AG20443 (cell line): ENCODE data around the gene GDA.
"Not testable (repeated sequence)": the region's sequence is repeated elsewhere in the genome, so short reads cannot be mapped to it uniquely, and the experiment has no call there.

Experiments used
- DNase-seq: peaks from one replicate; pipeline ENCODE4 v3.0.0; 2012; ENCODE audit warnings: low spot score, mixed read lengths

The GDA gene

DNA sequence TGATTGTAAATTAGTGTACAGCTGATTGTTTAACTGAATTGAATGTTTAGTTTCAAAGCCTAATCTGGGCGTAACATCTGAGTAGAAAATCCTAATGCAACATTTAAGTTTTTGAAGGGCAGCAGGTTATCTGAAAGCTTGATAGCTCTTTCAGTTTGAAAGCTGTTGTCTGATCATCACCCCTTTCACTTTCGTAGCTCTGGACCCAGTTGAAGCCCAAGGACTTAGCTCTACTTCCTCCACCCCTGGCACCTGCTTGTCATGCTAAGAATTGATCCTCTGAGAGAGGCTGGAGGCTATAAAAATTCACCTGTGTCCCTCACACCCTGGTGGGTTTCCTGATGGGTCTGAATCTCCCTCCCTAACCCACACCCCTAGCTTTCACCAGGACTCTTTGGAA lies 129.7 kb downstream of the GDA start:
- DNase-seq, result no peak

DNA sequence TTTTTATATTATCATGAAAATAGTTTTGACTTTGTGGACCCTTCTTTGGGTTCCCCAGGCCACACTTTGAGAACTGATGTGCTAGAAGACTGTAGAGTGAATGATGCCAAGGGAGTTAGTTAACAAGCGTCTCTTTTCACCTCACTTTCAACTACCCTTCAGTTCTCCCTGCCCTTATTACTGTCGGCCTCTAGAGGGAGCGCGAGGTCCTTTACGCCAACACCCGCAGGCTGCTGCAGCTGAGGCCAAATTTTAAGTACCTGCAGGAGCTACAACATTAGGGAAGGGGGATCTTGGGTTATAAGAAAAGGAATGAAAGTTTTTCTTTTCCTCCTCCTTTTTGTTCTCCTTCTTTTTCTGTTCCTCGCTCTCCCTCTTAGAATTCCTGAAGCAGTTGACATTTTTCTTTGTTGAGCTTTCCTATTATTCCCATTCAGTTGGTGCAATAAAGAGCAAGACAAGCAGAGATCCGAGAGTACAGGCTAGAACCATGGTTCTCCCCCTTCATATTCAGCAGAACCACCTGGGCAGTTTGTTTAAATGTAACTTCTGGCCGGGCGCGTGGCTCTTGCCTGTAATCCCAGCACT lies 131.8 kb downstream of the GDA start:
- peak; percentile 84 for DNase-seq

DNA sequence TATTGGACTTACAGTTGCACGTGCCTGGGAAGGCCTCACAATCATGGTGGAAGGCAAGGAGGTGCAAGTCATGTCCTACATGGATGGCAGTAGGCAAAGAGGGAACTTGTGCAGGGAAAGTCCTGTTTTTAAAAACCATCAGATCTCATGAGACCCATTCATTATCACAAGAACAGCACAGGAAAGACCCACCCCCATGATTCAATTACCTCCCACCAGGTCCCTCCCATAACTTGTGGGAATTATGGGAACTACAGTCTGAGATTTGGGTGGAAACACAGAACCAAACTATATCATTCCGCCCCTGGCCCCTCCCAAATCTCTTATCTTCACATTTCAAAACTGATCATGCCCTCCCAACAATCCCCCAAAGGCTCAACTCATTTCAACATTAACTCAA lies 140.2 kb downstream of the GDA start:
- DNase-seq, result no peak

DNA sequence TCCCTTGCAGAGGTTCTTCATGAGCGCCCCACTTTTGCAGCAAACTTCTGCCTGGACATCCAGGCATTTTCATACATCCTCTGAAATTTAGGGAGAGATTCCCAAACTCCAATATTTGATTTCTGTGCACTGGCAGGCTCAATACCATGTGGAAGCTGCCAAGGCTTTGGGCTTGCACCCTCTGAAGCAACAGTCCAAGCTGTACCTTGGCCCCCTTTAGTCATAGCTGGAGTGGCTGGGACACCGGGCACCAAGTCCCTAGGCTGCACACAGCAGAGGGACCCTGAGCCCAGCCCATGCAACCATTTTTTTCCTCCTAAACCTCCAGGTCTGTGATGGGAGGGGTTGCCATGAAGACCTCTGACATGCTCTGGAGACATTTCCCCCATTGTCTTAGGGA lies 141.1 kb downstream of the GDA start:
- DNase-seq, result no peak

DNA sequence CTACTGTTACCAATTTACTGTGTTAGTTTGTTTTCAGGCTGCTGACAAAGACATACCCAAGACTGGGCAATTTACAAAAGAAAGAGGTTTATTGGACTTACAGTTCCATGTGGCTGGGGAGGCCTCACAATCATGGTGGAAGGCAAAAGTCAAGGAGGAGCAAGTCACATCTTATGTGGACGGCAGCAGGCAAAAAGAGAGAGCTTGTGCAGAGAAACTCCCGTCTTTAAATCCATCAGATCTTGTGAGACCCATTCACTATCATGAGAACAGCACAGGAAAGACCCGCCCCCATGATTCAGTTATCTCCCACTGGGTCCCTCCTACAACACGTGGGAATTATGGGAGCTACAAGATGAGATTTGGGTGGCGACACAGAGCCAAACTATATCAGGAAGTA lies 142.3 kb downstream of the GDA start:
- not testable (repeated sequence) for DNase-seq

DNA sequence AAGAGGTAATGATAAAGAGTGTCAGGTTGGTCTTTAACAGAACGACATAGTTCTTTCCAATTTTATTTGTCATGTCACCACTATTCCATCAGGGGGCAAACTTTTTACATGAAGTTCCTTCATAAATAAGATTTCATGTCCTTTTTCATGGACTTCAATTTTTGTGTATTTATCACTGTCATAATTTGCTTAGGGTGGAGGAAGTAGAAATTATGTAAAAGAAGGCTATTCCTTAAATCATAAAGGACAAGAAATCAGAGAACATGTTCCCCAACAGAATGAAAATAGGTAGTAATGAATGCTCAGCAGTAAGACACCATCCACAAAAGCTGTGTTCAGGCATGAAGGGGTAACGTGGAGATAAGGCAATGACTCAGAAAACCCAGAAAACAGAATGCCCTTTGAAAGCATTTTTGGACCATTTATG lies 143.0 kb downstream of the GDA start:
- peak; percentile 39 for DNase-seq

DNA sequence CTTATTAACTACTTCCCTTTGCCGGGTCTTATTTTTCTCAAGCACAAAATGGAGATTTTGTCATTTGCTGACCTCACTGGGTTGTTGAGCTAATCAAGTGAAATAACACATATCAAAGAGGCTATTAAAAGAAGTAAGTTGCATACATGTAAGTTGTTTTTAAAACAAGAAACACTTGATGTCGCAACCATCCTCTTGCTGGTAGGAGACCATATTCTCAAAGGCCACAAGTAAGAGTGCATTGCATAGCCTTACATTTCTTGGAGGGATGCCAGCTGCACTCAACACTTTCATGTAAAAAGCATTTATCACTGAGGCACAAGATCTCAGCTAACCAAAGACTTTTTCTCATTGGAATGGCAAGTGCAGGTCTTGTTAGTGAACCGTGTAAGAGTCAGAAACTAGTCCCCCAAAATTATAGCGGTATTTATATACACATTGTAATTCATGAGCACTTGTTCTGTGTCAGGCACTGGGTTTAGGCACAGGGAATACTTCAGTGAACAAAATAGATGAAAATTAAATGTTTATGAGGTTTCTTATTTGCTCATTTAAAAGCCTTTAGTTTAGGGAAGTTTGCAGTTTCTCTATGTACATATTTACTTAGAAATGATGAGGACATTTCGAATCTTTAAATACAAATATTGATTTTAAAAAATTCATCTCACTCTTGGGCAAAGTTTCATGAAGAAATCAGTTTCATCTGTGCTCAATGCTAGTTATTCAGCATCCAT lies 143.8 kb downstream of the GDA start:
- no peak for DNase-seq

DNA sequence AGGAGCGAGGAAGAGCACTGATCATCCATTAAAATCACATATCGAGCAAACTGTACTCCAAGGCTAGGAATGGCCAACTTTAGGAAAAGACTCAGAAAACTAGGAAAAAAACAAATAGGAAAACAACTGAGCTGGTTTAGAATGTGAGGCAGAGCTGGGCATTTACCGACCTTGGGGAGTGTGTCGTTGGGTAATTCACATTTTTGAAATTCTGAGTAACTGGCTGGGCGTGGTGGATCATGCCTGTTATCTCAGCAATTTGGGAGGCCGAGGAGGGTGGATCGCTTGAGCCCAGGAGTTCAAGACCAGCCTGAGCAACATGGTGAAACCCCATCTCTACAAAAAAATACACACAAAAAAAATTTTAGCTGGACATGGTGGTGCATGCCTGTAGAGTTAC lies 145.7 kb downstream of the GDA start:
- peak; percentile 31 for DNase-seq

DNA sequence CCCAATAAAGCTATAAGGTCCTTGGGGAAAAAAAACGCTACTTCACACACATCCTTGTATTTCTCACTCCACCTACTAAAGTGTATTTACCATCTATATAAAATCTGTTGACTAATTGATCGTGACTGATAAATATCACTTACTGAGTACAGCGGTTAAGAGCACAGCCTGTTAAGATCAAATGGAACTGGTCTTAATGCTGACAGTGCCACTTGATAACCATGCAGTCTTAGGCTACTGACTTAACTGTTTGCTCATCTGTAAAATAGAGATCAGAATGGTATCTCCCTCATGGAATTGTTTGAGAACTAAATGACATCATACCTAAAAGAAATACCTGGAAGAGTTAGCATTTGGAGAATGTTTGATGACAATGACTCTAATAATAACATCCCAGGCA lies 148.3 kb downstream of the GDA start:
- DNase-seq, result no peak

DNA sequence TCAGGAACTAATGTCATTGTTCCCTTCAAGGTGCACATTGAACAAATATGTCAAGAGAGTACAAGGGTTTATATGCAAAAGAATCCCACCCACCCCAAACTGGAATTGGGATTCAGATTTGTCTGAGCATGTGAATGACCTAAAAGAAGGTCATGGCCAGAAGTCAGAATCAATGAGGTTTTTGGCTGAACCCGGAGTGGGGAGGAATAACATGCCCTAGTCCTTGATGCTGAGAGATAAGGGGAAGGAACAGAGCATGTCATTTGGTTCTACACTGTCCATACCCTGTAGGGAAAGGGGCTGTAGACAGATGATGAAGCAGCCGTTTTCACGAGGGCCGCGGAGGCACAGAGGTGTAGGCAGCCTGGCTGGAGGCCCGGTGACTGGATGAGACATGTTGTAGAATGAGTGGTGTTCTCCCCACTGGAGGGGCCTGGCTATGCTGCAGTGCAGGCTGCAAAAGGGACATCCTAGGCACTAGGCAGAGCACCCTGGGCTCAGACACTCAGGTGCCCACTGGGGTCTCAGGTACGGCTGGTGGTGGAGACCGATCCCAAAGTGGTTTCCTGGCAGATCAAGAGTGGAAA lies 149.9 kb downstream of the GDA start:
- no peak for DNase-seq

DNA sequence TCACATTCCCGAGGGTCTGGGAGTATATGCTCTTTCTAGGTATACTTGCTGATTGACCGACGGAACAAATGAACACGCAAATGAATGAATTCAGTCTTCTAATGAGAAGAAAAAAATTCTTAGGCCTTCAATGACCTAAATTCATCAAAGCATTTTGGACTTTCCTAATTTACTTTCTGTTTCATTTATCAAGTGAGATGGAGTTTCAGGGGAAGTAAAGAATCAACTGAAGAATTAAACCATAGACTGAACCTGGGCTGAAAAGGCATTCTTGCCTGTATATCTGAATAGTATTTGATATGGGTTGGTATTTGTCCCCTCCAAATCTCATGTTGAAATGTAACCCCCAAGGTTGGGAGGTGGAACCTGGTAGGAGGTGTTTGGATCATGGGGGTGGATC lies 151.6 kb downstream of the GDA start:
- DNase-seq, result no peak
